ENCODE data around the gene SLC35F2.
A peak's percentile ranks its signal among the peaks of the same experiment; 100 is the strongest.
"Not testable (repeated sequence)": the region's sequence is repeated elsewhere in the genome, so short reads cannot be mapped to it uniquely, and the experiment has no call there.

SLC35F2 gene, protein sequence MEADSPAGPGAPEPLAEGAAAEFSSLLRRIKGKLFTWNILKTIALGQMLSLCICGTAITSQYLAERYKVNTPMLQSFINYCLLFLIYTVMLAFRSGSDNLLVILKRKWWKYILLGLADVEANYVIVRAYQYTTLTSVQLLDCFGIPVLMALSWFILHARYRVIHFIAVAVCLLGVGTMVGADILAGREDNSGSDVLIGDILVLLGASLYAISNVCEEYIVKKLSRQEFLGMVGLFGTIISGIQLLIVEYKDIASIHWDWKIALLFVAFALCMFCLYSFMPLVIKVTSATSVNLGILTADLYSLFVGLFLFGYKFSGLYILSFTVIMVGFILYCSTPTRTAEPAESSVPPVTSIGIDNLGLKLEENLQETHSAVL

DNA sequence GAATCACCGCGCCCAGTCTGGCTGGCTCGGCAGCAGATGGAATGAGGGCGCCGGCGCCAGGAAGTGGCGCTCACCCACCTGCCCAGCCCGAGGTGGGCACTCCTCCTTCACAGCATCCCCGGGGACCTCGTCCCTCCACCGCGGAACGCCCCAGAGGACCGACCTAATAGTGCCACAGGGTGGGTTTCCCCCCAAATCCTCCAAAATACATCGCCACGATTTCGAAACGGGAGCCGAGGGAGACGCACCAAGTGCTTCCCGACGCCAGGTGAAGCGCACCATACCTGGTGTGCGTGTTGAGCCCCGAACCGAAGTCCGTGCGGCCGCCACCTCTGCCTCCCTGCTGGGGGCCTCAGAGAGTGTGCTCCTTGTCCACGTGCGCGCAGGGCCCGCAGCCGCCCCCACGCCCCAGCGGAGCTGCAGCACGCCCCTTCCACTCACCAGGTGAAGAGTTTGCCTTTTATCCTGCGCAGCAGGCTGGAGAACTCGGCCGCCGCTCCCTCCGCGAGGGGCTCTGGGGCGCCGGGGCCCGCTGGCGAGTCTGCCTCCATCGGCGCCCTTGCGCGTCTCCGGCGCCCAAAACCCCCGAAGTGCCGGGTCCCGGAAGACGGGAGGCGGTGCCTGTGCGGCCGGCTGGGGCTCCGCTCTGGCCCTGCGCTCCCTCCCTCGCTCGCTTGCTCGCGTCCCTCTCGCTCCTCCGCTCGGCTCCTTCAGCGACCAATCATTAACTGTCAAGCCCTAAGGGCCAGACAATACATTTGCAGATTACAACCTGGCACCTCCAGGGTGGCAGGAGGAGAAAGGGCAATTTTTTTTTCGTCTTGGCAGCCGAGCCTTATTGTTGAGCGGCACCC lies at the start of gene SLC35F2:
Gene SLC35F2 (minus strand): TSS at position 571 of the 854 bp plus-strand sequence. CDS start 20 bp downstream, at position 551.
- DNase-seq, result peak; percentile 66 to 83 (median 66)

DNA sequence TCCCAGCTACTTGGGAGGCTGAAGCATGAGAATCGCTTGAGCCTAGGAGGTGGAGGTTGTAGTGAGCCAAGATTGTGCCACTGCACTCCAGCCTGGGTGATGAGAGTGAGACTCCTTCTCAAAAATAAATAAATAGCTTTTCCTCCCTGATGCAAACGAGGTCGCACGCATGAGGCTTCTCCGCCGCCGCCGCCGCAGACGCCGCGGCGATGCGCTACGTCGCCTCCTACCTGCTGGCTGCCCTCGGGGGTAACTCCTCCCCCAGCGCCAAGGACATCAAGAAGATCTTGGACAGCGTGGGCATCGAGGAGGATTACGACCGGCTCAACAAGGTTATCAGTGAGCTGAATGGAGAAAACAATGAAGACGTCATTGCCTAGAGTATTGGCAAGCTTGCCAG lies 49.6 kb upstream of the SLC35F2 start:
- DNase-seq, result no peak

DNA sequence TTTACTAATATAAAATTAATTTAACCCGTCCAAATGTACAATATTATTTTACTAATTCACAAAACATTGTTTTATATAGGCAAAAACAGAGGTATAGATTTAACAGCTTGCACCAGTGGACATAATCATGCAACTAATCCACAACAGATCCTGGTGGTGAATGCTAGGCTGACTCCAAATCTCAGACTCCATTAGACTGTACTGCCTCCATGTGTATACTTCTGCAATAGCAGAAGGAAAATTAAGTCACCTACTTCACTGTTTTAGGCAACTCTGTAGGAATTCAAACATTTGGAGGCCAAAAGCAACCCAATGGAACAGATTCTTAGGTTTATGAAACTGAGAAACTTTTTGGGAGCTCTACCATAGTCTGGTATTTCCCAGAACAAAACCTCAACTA lies 39.7 kb upstream of the SLC35F2 start:
- DNase-seq, result peak; percentile 52 to 64 (median 63)

DNA sequence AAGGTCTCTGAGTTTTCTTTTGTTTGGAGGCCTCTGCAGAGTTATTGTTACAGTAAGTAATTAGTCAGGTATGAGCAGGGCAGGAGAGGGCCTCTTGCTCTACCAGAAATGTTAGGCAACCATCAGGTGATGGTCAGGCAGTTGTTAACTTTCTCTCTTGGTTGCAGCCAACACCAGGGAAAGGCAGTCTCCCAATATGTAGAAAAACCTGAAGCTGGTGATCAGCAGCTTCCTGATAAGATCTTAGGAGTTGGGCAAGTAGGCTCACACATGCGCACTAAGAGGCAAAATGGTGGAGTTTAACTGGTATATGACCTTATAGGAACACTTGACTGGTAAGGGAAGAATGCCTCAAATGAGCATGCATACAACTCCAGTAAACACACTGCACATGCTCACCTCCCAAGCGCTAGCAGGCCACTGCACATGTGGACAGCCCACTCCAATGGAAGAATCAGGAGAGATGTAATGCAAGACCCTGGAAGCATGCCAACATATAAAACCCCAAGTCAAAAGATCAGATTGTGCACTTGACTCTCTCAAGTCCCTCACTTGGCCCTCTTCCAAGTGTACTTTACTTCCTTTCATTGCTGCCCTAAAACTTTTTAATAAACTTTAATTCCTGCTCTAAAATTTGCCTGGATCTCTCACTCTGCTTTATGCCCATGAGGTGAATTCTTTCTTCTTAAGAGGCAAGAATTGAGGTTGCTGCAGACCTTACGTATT lies 23.7 kb upstream of the SLC35F2 start:
- DNase-seq, result no peak

DNA sequence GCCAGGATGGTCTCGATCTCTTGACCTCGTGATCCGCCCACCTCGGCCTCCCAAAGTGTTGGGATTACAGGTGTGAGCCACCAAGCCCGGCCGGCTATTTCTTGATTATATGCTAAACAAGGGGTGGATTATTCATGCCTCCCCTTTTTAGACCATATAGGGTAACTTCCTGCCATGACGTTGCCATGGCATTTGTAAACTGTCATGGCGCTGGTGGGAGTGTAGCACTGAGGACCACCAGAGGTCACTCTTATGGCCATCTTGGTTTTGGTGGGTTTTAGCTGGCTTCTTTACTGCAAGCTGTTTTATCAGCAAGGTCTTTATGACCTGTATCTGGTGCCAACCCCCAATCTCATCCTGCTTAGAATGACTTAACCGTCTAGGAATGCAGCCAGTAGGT lies 22.9 kb upstream of the SLC35F2 start:
- DNase-seq, result not testable (repeated sequence)

DNA sequence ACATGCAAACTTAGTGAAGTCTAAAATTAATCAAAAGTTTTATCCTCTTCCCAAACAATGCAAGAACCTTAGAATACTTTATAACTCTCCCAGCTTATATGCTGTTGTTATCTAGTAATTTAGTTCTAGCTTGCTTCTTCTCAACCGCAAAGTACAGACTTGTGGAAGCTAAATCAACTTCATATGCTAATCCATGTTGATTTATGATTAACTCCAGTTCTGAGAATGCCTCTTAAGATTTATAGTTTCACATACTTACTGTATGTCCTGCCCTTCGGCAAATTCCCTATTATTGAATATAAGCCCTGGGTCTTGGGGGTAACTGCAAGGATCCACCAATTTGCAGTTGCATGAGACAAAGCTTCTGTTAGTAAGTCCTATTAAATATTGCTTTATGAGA lies 17.6 kb upstream of the SLC35F2 start:
- no peak for DNase-seq

DNA sequence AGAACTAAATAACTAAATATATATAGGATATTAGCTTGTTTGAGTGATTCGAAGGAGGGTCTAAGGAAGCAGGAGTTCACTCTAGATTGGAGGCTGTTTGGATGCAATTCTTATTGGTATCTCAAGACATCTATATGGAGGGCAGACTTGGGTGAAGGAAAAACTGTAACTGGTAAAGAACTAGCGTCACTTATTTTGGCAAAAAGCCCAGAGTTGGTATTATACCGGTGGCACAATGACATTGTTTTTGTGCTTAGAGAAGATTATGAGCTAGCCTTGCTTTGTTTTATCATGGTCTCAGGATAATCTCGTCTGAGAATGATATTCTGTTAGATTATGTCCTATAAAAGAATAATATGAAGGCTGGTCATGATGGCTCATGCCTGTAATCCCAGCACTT lies 6.0 kb upstream of the SLC35F2 start:
- no peak for DNase-seq

DNA sequence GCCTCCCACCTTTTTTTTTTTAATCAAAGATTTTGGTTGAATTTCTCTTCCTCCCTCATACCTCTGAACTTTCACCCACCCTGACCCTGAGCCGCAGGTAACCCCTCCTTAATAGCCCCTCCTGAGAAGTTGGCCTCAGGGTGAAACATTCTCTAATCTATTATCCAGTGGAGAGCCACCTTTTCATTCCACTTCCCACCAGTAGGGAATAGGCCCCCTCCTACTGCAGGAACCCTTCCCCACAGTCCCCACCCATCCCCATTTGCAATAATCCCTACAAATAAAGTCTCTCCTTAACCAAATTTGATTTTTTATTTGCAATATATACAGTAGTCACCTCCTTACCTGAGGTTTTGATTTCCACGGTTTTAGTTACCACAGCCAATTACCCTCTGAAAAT lies 2.1 kb upstream of the SLC35F2 start:
- no peak for DNase-seq

DNA sequence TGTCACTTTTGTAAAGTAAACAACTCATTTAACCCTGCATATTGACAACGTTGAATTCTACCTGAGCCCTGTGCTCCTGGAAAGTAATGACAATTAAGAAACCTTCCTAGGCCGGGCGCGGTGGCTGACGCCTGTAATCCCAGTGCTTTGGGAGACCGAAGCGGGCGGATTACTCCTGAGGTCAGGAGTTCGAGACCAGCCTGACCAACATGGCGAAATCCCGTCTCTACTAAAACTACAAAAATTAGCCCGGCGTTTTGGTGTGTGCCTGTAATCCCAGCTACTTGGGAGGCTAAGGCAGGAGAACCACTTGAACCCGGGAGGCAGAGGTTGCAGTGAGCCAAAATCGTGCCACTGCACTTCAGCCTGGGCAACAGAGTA lies 1.6 kb upstream of the SLC35F2 start:
- DNase-seq, result not testable (repeated sequence)

DNA sequence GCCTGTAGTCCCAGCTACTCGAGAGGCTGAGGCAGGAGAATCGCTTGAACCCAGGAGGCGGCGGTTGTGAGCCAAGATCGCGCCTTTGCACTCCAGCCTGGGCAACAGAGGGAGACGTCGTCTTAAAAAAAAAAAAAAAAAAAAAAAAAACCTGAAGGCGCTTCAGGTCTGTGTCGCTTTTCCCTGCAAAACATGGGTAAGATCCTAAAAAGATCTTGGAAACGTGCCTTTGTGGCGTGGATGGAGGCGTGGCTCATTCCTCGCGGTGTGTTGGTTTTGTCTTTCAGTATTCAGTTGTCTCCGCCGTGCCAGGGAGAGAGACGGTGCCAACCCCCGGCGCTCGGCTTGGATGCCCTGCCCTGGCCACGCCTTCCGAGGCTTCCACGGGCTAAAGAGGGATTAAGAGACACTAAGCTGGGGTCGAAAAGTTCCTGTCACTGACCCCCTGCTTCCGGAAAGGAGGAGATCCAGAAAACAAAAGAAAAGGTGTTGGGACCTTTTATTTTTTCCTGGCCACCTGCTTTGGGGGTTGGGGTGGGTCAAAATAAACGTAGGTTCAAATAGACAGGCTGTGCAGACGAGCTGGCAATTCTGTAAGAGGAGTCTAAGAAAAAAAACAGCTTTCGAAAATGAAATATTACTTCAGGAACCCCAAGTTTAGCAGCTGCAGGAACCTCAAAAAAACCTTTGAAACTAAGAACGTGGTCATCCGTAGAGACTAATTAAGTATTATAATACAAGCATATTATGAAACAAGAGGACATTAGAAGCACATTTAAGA lies 1.1 kb upstream of the SLC35F2 start:
- DNase-seq, result peak in 2 of 3 donors; percentile 34 to 58

DNA sequence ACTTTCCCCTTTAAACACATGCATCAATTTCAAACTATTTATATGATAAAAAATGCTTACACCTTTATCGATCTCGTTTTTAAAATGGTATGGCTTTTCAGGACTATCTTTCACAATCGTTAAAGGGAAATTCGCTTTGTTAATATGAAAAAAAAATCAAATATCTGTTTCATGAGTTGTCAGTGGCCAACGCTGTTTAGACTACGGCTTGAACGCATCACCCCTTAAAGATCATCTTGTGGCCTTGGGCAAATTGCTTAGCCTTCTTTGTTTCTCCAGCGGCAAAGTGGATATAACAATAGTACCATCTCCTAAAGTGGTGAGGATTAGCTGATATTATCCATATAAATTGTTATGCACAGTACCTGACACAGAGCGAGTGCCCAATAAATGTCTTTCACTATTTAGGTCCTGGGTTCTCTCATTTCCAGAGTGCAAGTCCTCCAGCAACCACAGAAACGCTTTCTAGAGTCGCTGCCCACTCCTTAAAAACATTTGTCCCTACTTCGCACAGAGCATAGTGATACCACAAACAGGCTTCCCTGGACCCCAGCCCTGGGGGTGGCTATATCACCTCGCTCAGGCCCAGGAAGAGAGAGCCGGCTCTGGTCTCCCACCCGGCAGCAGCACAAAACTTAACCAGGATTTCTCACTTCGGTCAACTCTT lies 904 bp downstream of the SLC35F2 start:
- no peak for DNase-seq

DNA sequence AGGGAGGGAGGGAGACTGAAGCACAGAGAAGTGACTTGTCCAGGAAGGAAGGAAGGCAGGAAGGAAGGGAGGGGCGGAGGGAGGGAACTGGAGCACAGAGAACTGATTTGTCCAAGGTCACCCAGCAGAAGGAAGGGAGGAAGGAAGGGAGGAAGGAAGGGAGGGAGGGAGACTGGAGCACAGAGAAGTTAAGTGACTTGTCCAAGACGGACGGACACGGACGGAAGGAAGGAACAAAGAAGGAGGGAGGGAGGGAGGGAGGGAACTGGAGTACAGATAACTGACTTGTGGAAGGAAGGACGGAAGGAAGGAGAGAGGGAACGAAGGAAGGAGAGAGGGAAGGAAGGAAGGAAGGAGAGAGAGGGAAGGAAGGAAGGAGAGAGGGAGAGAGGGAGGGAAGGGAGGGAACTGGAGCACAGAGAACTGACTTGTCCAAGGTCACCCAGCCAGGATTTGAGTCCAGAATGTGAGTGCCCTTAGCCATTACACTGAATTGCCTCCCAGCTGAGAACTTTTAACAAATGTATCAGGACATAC lies 1.5 kb downstream of the SLC35F2 start:
- DNase-seq, result no peak

DNA sequence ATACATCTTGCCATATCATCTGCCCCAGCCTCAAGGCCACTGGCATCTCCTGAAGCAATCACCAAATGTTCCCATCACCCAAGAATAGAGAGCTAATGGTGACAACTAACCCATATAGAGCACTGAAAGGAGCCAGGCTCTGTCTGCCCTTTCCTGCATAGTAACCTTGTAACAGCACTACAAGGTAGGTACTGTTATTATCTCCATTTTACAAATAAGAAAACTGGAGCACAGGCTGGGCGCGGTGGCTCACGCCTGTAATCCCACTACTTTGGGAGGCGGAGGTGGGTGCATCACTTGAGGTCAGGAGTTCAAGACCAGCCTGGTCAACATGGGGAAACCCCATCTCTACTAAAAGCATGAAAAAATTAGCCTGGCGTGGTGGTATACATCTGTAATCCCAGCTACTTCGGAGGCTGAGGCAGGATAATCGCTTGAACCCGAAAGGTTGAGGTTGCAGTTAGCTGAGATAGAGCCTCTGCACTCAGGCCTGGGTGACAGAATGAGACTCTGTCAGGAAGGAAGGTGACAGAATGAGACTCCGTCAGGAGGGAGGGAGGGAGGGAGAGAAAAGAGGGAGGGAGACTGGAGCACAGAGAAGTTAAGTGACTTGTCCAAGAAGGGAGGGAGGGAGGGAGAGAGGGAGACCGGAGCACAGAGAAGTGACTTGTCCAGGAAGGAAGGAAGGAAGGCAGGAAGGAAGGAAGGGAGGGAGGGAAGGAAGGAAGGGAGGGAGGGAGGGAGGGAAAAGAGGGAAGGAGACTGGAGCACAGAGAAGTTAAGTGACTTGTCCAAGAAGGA lies 2.2 kb downstream of the SLC35F2 start:
- DNase-seq, result no peak

DNA sequence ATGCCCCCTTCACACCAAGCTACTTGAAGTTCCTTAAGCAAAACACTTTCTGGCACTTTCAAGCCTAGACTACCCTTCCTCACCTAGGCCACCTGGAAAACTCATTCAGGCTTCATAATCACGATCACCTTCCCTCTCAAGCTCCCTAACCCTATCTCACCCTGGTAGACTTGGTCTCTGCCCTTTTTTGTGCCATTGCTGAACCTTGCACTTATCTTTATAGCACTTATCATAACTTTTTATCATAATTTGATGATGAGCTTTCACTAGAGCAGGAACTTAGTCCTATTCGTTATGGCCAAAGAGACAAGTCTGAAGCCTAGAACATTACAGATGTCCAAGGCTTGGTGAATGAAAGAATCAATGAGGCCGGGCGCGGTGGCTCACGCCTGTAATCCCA lies 5.5 kb downstream of the SLC35F2 start:
- DNase-seq, result no peak

DNA sequence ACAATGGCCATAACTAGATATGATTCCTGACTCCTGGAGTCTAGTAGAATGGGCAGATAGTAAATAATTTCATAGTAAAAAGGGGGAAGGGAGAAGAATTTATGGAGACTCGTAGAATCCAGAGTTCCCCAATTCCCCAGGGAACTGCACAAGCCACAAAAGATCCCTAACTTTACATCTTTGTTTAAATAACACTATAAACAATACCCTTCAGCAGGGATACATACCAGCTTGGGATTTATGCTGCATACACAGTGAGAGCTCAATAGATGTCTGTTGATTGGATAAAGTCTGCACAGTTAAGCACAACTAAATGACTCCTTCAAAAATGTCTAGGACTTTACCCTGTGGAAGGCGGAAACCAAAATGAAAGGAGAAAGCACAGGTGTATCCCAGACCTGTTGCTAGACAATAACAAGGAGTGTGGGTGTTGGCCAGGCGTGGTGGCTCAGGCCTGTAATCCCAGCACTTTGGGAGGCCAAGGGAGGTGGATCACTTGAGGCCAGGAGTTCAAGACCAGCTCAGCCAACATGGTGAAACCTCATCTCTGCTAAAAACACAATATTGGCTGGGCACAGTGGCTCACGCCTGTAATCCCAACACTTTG lies 6.8 kb downstream of the SLC35F2 start:
- no peak for DNase-seq

DNA sequence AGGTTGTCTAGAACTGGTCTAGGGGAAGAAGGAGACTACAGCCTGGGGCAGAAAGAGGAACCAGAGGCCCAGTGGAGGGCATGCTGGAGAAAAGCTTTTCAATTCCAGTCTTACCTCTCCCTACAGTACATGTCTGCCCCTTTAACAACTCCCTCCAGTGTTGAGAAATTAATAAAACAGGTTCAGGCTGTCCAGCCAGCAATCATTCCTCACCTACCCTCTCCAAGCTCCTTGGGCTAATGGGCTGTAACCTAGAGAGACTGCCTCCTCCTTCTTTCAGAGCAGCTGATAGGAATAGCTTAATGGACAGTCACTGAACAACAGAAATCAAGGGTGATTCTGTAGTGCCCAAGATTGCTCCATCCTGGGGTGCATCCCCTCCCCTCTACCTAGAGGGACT lies 8.8 kb downstream of the SLC35F2 start:
- DNase-seq, result peak in 2 of 3 donors; percentile 36 to 43

DNA sequence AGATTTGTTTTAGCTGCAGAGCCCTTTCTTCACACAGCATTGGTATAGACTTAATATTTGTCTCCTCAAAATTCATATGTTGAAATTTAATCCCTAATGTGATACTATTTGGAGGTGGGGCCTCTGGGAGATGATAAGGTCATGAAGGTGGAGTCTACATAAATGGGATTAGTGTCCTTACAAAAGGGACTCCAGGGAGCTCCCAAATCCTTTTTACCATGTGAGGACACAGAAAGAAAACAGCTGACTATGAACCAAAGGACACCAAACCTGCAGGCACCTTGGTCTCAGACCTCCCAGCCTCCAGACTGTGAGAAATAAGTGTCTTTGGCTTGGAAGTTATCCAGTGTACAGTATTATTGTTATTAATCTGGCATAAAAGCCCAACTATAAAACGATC lies 10.2 kb downstream of the SLC35F2 start:
- no peak for DNase-seq

DNA sequence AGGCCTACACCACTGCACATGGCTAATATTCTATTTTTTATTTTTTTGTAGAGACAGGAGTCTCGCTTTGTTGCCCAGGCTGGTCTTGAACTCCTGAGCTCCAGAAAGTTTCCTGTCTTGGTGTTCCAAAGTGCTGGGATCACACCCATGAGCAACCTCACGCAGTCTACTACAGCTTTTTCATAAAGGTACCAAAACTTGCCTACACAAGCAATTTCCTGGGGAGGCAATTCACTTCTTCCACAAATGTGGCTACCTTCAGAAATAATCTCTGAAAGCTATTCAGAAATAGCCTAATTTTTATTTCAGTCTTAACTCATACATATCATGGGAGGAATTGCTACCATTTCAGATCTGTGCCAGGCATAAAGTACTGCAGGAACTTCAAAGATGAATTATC lies 11.4 kb downstream of the SLC35F2 start:
- no peak for DNase-seq

DNA sequence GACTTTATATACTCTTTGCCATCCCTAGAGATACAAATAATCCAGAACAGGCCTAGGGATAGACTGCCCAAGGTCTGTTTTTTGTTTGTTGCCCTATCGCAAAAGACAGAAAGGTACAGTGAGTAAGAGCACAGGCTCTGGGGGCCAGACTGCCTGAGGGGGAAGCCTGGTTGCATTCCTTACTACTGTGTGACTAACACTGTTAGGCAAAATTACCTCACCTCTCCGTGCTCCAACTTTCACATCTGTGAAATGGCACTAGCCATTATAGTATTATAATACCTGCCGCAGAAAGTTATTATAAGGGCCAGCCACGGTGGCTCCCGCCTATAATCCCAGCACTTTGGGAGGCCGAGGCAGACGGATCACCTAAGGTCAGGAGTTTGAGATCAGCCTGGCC lies 14.5 kb downstream of the SLC35F2 start:
- no peak for DNase-seq

DNA sequence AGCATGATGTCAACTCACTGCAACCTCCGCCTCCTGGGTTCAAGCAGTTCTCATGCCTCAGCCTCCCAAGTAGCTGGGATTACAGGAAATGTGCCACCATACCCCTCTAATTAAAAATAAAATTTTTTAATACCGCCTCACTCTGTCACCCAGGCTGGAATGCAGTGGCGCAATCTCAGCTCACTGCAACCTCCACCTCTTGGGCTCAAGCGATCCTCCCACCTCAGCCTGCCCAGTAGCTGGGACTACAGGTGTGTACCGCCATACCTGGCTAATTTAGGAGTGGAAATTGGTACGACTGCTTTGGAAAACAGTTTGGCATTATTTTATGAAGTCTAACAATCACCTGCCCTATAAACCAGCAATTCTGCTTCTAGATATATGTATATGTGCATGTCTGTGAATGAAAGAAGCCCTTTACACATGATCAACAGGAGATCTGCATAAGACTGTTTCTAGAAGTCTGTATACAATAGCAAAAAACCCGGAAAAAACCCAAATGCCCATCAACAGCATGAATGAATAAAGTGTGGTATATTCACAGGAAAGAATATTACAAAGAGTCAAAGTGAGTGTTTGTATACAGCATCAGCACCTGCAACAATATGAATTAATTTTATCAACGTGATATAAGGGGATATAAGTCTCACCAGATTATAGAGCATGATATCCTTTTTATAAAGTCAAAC lies 16.0 kb downstream of the SLC35F2 start:
- DNase-seq, result peak; percentile 33 to 55 (median 34)

All from suppressor macrophage treated with lipopolysaccharide for 1 hour (primary cell).